Muscle layer of colon (tissue), 2 donors: ENCODE measurements around the gene KDM1A.

Experiments
- H3K27ac ChIP-seq: one replicate; pipeline ENCODE4 v1.7.0; 2013; ENCODE audit warnings: low read depth, mild to moderate bottlenecking, low read length, moderate library complexity
- H3K27me3 ChIP-seq, 2 donors: one replicate each; pipeline ENCODE4 v1.7.0; 2013; ENCODE audit warnings: low read length in 2 of 2, mild to moderate bottlenecking in 2 of 2; ENCODE audit not compliant: insufficient read depth in 2 of 2, control insufficient read depth in 1 of 2
- H3K36me3 ChIP-seq: one replicate; pipeline ENCODE4 v1.7.0; 2013; ENCODE audit warnings: mild to moderate bottlenecking, low read length; ENCODE audit not compliant: insufficient read depth
- H3K4me1 ChIP-seq: one replicate; pipeline ENCODE4 v1.7.0; 2013; ENCODE audit warnings: mild to moderate bottlenecking, low read length; ENCODE audit not compliant: insufficient read depth
- H3K4me3 ChIP-seq, 2 donors: one replicate each; pipeline ENCODE4 v1.7.0; 2013; ENCODE audit warnings: low read length in 2 of 2, low read depth in 1 of 2, mild to moderate bottlenecking in 1 of 2, moderate library complexity in 1 of 2
- H3K9ac ChIP-seq: one replicate; pipeline ENCODE4 v1.7.0; 2013; ENCODE audit warnings: low read length
- H3K9me3 ChIP-seq: one replicate; pipeline ENCODE4 v1.7.0; 2013; ENCODE audit warnings: mild to moderate bottlenecking, low read length
- donor health status: abdominal sarcoma.
- donor health status: Adenocarcinoma of cecum.

Gene KDM1A

GRCh38 chr1:23018661-23019093 lies 591 bp upstream of the KDM1A start:
- Histone ChIP-seq H3K36me3 (no peaks in the 10 kb centered on the region), H3K4me1 (peaks cover 8% of the 10 kb centered on the region), H3K9ac (peak overlapping the region; percentile 93), H3K27ac (peak overlapping the region; percentile 85), H3K27me3 (no peaks in the 10 kb centered on the region), H3K9me3 (no peaks in the 10 kb centered on the region), H3K4me3 (peak overlapping the region; percentile 67 to 91)

GRCh38 chr1:23019863-23020625 lies 776 bp downstream of the KDM1A start:
- Histone ChIP-seq H3K4me1 (peaks cover 8% of the 10 kb centered on the region), H3K27me3 (no peaks in the 10 kb centered on the region), H3K4me3 (peak overlapping the region; percentile 67 to 91), H3K27ac (peak overlapping the region; percentile 88), H3K9ac (peak overlapping the region; percentile 91), H3K9me3 (no peaks in the 10 kb centered on the region), H3K36me3 (no peaks in the 10 kb centered on the region)

GRCh38 chr1:23020706-23021405 lies 1.6 kb downstream of the KDM1A start:
- Histone ChIP-seq H3K4me1 (peaks cover 8% of the 10 kb centered on the region), H3K9ac (peak overlapping the region; percentile 91), H3K36me3 (no peaks in the 10 kb centered on the region), H3K4me3 (peak overlapping the region; percentile 67 to 91), H3K27me3 (no peaks in the 10 kb centered on the region), H3K9me3 (no peaks in the 10 kb centered on the region), H3K27ac (peak overlapping the region; percentile 35)

GRCh38 chr1:23021834-23022233 lies 2.6 kb downstream of the KDM1A start:
- peaks cover 8% of the 10 kb centered on the region for H3K4me1 ChIP-seq
- no peak overlapping the region for H3K9ac ChIP-seq
- H3K9me3 ChIP-seq = no peaks in the 10 kb centered on the region
- H3K4me3 ChIP-seq = no peak overlapping the region
- H3K27ac ChIP-seq = no peak overlapping the region
- H3K27me3 ChIP-seq = no peaks in the 10 kb centered on the region
- no peaks in the 10 kb centered on the region for H3K36me3 ChIP-seq

- no peak overlapping the region for H3K4me3 ChIP-seq
- no peaks in the 10 kb centered on the region for H3K9me3 ChIP-seq
- H3K9ac ChIP-seq = no peak overlapping the region
Measured at GRCh38 chr1:23023174-23023845, 4.0 kb downstream of the KDM1A start.

GRCh38 chr1:23026568-23026967 lies 7.3 kb downstream of the KDM1A start:
- Histone ChIP-seq H3K9me3 (no peaks in the 10 kb centered on the region), H3K4me3 (no peak overlapping the region), H3K27me3 (no peaks in the 10 kb centered on the region), H3K4me1 (no peaks in the 10 kb centered on the region), H3K9ac (no peak overlapping the region), H3K27ac (no peak overlapping the region), H3K36me3 (no peaks in the 10 kb centered on the region)

More at GRCh38 chr1:23023174-23023845, 4.0 kb downstream of the KDM1A start:
- Histone ChIP-seq H3K27ac (no peak overlapping the region), H3K4me1 (peaks cover 8% of the 10 kb centered on the region), H3K36me3 (no peaks in the 10 kb centered on the region), H3K27me3 (no peaks in the 10 kb centered on the region)

- H3K27ac ChIP-seq = no peak overlapping the region
- H3K27me3 ChIP-seq = no peaks in the 10 kb centered on the region
- no peak overlapping the region for H3K4me3 ChIP-seq
- H3K36me3 ChIP-seq = no peaks in the 10 kb centered on the region
- H3K9me3 ChIP-seq = no peaks in the 10 kb centered on the region
- no peak overlapping the region for H3K9ac ChIP-seq
- no peaks in the 10 kb centered on the region for H3K4me1 ChIP-seq
Measured at GRCh38 chr1:23027352-23027907, 8.2 kb downstream of the KDM1A start.

GRCh38 chr1:23029337-23029736 lies 10.1 kb downstream of the KDM1A start:
- no peaks in the 10 kb centered on the region for H3K4me1 ChIP-seq
- H3K9me3 ChIP-seq = no peaks in the 10 kb centered on the region
- H3K36me3 ChIP-seq = no peaks in the 10 kb centered on the region
- no peak overlapping the region for H3K9ac ChIP-seq
- no peak overlapping the region for H3K27ac ChIP-seq
- no peak overlapping the region for H3K4me3 ChIP-seq
- H3K27me3 ChIP-seq = no peaks in the 10 kb centered on the region

GRCh38 chr1:23035823-23036452 lies 16.7 kb downstream of the KDM1A start:
- Histone ChIP-seq H3K4me1 (peaks cover 19% of the 10 kb centered on the region), H3K9me3 (no peaks in the 10 kb centered on the region), H3K27ac (no peak overlapping the region), H3K9ac (no peak overlapping the region), H3K4me3 (no peak overlapping the region), H3K36me3 (no peaks in the 10 kb centered on the region), H3K27me3 (no peaks in the 10 kb centered on the region)

GRCh38 chr1:23037081-23037740 lies 17.9 kb downstream of the KDM1A start:
- peaks cover 19% of the 10 kb centered on the region for H3K4me1 ChIP-seq
- H3K9me3 ChIP-seq = no peaks in the 10 kb centered on the region
- no peak overlapping the region for H3K9ac ChIP-seq
- no peaks in the 10 kb centered on the region for H3K27me3 ChIP-seq
- H3K4me3 ChIP-seq = no peak overlapping the region
- H3K36me3 ChIP-seq = no peaks in the 10 kb centered on the region
- no peak overlapping the region for H3K27ac ChIP-seq
